ENCODE results near the gene CHRNB2. TPM values are rescaled to one million over a fixed set of nuclear protein-coding genes. Genes with fewer than 3 reads are reported as not detected.

Gene CHRNB2
- total and polyA plus RNA-seq, 2 experiments from 2014 or later: 0.12 TPM; not detected in 1

- TF ChIP-seq, protein P1, sequence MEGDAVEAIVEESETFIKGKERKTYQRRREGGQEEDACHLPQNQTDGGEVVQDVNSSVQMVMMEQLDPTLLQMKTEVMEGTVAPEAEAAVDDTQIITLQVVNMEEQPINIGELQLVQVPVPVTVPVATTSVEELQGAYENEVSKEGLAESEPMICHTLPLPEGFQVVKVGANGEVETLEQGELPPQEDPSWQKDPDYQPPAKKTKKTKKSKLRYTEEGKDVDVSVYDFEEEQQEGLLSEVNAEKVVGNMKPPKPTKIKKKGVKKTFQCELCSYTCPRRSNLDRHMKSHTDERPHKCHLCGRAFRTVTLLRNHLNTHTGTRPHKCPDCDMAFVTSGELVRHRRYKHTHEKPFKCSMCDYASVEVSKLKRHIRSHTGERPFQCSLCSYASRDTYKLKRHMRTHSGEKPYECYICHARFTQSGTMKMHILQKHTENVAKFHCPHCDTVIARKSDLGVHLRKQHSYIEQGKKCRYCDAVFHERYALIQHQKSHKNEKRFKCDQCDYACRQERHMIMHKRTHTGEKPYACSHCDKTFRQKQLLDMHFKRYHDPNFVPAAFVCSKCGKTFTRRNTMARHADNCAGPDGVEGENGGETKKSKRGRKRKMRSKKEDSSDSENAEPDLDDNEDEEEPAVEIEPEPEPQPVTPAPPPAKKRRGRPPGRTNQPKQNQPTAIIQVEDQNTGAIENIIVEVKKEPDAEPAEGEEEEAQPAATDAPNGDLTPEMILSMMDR (IDR thresholded peaks at IDR 0.05; ENCODE audit: low read depth, low read length): peak; percentile 3
- Histone ChIP-seq H3K27me3 (no peaks in the 10 kb centered on the region), H3K9me3 (ENCODE audit: low read depth) (no peaks in the 10 kb centered on the region), H3K4me1 (ENCODE audit: low read depth) (no peaks in the 10 kb centered on the region), H3K36me3 (no peaks in the 10 kb centered on the region), H3K4me3 (peak within 1 kb of the TSS; percentile 61), H3K27ac (peak within 1 kb of the TSS; percentile 95)
- DNase-seq (ENCODE audit: low read depth in 1 of 2, low spot score in 1 of 2): peak; percentile 81 to 99
Observed at GRCh38 chr1:154607609-154608396, 40.2 kb downstream of the CHRNB2 start, which contains the start of gene ADAR. TSS of gene ADAR (minus strand) at chr1:154608186. CDS start at chr1:154608006, 180 bp downstream.

- DNase-seq (ENCODE audit: low read depth in 1 of 2, low spot score in 1 of 2): peak; percentile 59 to 61
- Histone ChIP-seq H3K27me3 (no peaks in the 10 kb centered on the region), H3K36me3 (no peaks in the 10 kb centered on the region), H3K4me1 (ENCODE audit: low read depth) (no peaks in the 10 kb centered on the region), H3K27ac (peak overlapping the region; percentile 77), H3K4me3 (peak overlapping the region; percentile 61), H3K9me3 (ENCODE audit: low read depth) (no peaks in the 10 kb centered on the region)
- TF ChIP-seq, protein P1 (IDR thresholded peaks at IDR 0.05; ENCODE audit: low read depth, low read length): no peak
Observed at GRCh38 chr1:154608397-154609270, 41.1 kb downstream of the CHRNB2 start.

DNA sequence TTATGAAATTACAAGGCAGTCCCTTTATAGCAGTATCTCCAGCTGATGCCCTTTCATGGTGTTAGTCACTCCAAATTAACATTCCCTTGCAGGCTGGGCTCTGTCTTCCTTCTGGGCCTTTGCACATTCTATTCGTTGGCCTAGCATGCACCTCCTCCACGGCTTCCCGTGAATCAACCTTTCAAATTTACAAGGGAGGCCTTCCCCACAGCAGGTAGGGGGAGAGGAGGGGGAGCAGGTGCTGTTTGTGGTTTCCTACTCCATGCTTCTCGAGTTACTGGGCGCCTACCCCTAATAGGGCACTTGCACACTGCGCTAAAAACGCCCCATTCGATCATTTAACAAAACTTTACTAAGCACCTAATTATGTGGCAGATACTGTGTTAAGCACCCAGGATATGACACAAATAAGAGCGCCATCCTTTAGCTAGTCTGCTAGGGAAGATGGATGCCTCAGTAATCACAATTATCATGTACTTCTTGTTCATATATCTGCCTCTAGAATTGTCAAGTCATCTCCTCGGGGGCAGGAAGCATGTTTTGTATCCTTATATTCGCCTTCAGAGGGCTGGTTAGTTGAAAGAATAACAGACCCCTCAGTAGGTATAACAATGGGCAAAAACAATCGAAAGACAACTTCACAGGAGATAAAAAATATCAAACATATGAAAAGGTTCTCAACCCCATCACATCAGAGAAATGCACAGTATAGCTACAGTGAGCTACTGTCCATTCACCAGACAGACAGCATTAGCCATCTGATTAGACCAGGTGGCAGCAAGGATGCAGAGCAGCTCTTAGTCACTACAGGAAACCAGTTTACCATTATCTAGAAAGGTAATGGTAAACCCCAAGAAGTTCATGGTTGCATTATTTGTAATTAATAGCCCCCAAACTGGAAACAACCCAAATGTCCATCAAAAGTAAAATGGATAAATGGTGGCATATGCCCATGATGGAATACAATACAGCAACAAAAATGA is 42.1 kb downstream of the CHRNB2 start:
- H3K36me3 ChIP-seq: no peaks in the 10 kb centered on the region
- H3K4me3 ChIP-seq: no peak overlapping the region
- H3K9me3 ChIP-seq (ENCODE audit: low read depth): no peaks in the 10 kb centered on the region
- TF ChIP-seq, protein P1 (IDR thresholded peaks at IDR 0.05; ENCODE audit: low read depth, low read length): no peak
- no peaks in the 10 kb centered on the region for H3K4me1 ChIP-seq (ENCODE audit: low read depth)
- H3K27ac ChIP-seq: no peak overlapping the region
- no peaks in the 10 kb centered on the region for H3K27me3 ChIP-seq
- DNase-seq (ENCODE audit: low read depth in 1 of 2, low spot score in 1 of 2): no peak

GRCh38 chr1:154611150-154611862 is 43.7 kb downstream of the CHRNB2 start:
- H3K4me3 ChIP-seq: no peak overlapping the region
- H3K27me3 ChIP-seq: no peaks in the 10 kb centered on the region
- H3K4me1 ChIP-seq (ENCODE audit: low read depth): peaks cover 5% of the 10 kb centered on the region
- no peaks in the 10 kb centered on the region for H3K36me3 ChIP-seq
- no peak for DNase-seq (ENCODE audit: low read depth in 1 of 2, low spot score in 1 of 2)
- H3K9me3 ChIP-seq (ENCODE audit: low read depth): no peaks in the 10 kb centered on the region
- TF ChIP-seq, protein P1 (IDR thresholded peaks at IDR 0.05; ENCODE audit: low read depth, low read length): no peak
- no peak overlapping the region for H3K27ac ChIP-seq
